Neural progenitor cell (in vitro differentiated cells): ENCODE results near the gene LRP3.

Experiments
- CTCF ChIP-seq: fragments of 200-600 bp; sonication (generic); IDR thresholded peaks from 2 replicates; pipeline ENCODE4 v1.5.1; 2017; ENCODE audit warnings: antibody characterized with exemption, mild to moderate bottlenecking
- EZH2phosphoT487 ChIP-seq: fragments of 200-600 bp; sonication (generic); IDR thresholded peaks from 2 replicates; pipeline ENCODE4 v1.6.1; 2017; ENCODE audit warnings: antibody characterized with exemption

GRCh38 chr19:33231511-33231910, 37.4 kb downstream of the LRP3 start:
- TF ChIP-seq EZH2phosphoT487 (no peak), CTCF (no peak)
